Spinal cord (tissue), 10 donors: Measurements from ENCODE around the gene ZNF502. TPM values are rescaled to one million over a fixed set of nuclear protein-coding genes. Genes with fewer than 3 reads are reported as not detected.
A peak's percentile ranks its signal among the peaks of the same experiment; 100 is the strongest.
"Not testable (repeated sequence)": the region's sequence is repeated elsewhere in the genome, so short reads cannot be mapped to it uniquely, and the experiment has no call there.

ENCODE experiments used
- DNase-seq, 6 donors: peaks; one replicate each; pipeline versions ENCODE4 v3.0.0 to v3.0.0-alpha.2; 2013 to 2015; ENCODE audit warnings: low spot score in 6 of 6, low read depth in 4 of 6
- H3K27ac ChIP-seq: one replicate; pipeline ENCODE4 v1.5.1; 2013; ENCODE audit warnings: low read depth, low read length, control low read depth
- H3K27me3 ChIP-seq: one replicate; pipeline ENCODE4 v1.6.1; 2013; ENCODE audit warnings: low read length; ENCODE audit not compliant: control insufficient read depth, insufficient read depth
- H3K36me3 ChIP-seq: one replicate; pipeline ENCODE4 v1.6.1; 2013; ENCODE audit warnings: low read length; ENCODE audit not compliant: control insufficient read depth, insufficient read depth
- H3K4me1 ChIP-seq: one replicate; pipeline ENCODE4 v1.6.1; 2013; ENCODE audit warnings: low read length; ENCODE audit not compliant: control insufficient read depth, insufficient read depth
- H3K4me3 ChIP-seq: one replicate; pipeline ENCODE4 v1.5.1; 2013; ENCODE audit warnings: low read depth, low read length, control low read depth
- H3K9me3 ChIP-seq: one replicate; pipeline ENCODE4 v1.6.1; 2013; ENCODE audit warnings: low read length; ENCODE audit not compliant: control insufficient read depth, insufficient read depth
- WGBS: methylation state at CpG from one replicate; pipeline ENCODE4 v1.1.5; 2013; ENCODE audit warnings: missing lambda C conversion rate; ENCODE audit not compliant: insufficient coverage; 5-methylcytosine and 5-hydroxymethylcytosine counted together
- long read RNA-seq, 4 donors: transcript quantifications; one replicate each; lab custom pipeline, GENCODE V29; 2026
- polyA plus RNA-seq, 2 donors: library from polyadenylated mRNA; unstranded; fragments of 120-200 nt; gene quantifications; one replicate each; pipeline ENCODE4 v1.2.1, GENCODE V29; 2013; ENCODE audit not compliant: insufficient read length in 2 of 2
- total RNA-seq, 2 donors: library from RNA; depleted of rRNA in 1 of 2; stranded (reverse); fragments of 120-200 nt in 1 of 2; fragments of >200 nt in 1 of 2; gene quantifications; one replicate each; pipeline versions ENCODE4 v1.2.3 to v1.2.4, GENCODE V29; 2013 to 2014
- donor health status: healthy.

ZNF502 gene
- total RNA-seq (10 to 100 TPM in 1 of 2 donors, 1 to 10 TPM in 1; 9.8 to 13.1 TPM), polyA plus RNA-seq (1 to 10 TPM; 9.3 to 9.6 TPM)
- long read RNA-seq, donor 1, partial matches to known transcripts = 0 of 1 reads
- long read RNA-seq, donor 1, other reads (novel, unspliced or antisense) = 0 of 1 reads
- long read RNA-seq, donor 2, partial matches to known transcripts = 0 of 2 reads
- long read RNA-seq, donor 2, other reads (novel, unspliced or antisense) = 0 of 2 reads
- long read RNA-seq, donor 3, partial matches to known transcripts = 0 of 1 reads
- long read RNA-seq, donor 3, other reads (novel, unspliced or antisense) = 0 of 1 reads
- long read RNA-seq, donor 4, partial matches to known transcripts = 0 of 1 reads
- long read RNA-seq, donor 4, other reads (novel, unspliced or antisense) = 0 of 1 reads

- under 1% methylated on average over 36 of the region's 36 CpGs for WGBS
- Histone ChIP-seq H3K36me3 (peaks cover 2% of the 10 kb centered on the region), H3K4me1 (peaks cover 8% of the 10 kb centered on the region), H3K27ac (peak within 1 kb of the TSS; percentile 71), H3K9me3 (peaks cover 2% of the 10 kb centered on the region), H3K27me3 (no peaks in the 10 kb centered on the region), H3K4me3 (peak within 1 kb of the TSS; percentile 82)
- peak; percentile 82 to 98 (median 88) for DNase-seq
Observed at GRCh38 chr3:44712455-44713075, at the start of gene ZNF502. Gene ZNF502 (plus strand): TSS chr3:44712660. CDS start chr3:44720262, 7,602 bp downstream.

GRCh38 chr3:44665173-44665572 lies 47.3 kb upstream of the ZNF502 start:
- Histone ChIP-seq H3K4me1 (no peaks in the 10 kb centered on the region), H3K36me3 (peaks cover 20% of the 10 kb centered on the region), H3K27ac (no peak overlapping the region), H3K27me3 (no peaks in the 10 kb centered on the region), H3K4me3 (no peak overlapping the region), H3K9me3 (no peaks in the 10 kb centered on the region)
- WGBS = no CpG with 5 or more reads among the region's 3 CpGs
- no peak for DNase-seq

- H3K9me3 ChIP-seq = no peaks in the 10 kb centered on the region
- WGBS = no CpG with 5 or more reads among the region's 4 CpGs
- no peak overlapping the region for H3K4me3 ChIP-seq
- H3K4me1 ChIP-seq = no peaks in the 10 kb centered on the region
- DNase-seq = peak in 1 of 6 donors; percentile 71
- peaks cover 21% of the 10 kb centered on the region for H3K36me3 ChIP-seq
- no peaks in the 10 kb centered on the region for H3K27me3 ChIP-seq
- no peak overlapping the region for H3K27ac ChIP-seq
Observed at GRCh38 chr3:44666346-44666745, 46.1 kb upstream of the ZNF502 start.

GRCh38 chr3:44669760-44670159 lies 42.7 kb upstream of the ZNF502 start:
- no peak overlapping the region for H3K4me3 ChIP-seq
- H3K27me3 ChIP-seq = no peaks in the 10 kb centered on the region
- no peak for DNase-seq
- no peaks in the 10 kb centered on the region for H3K9me3 ChIP-seq
- no peak overlapping the region for H3K27ac ChIP-seq
- WGBS = 92% methylated on average over 6 of the region's 6 CpGs
- H3K4me1 ChIP-seq = no peaks in the 10 kb centered on the region
- H3K36me3 ChIP-seq = peaks cover 22% of the 10 kb centered on the region

- H3K4me1 ChIP-seq, H3K4me3 ChIP-seq, DNase-seq, H3K27ac ChIP-seq, H3K27me3 ChIP-seq, H3K9me3 ChIP-seq: not testable (repeated sequence)
- peaks cover 33% of the 10 kb centered on the region for H3K36me3 ChIP-seq
- WGBS = 96% methylated on average over 5 of the region's 8 CpGs
Observed at GRCh38 chr3:44673466-44673865, 39.0 kb upstream of the ZNF502 start.

- no peak overlapping the region for H3K4me3 ChIP-seq
- 38% methylated on average over 2 of the region's 2 CpGs for WGBS
- no peaks in the 10 kb centered on the region for H3K4me1 ChIP-seq
- no peaks in the 10 kb centered on the region for H3K27me3 ChIP-seq
- peaks cover 33% of the 10 kb centered on the region for H3K36me3 ChIP-seq
- no peak overlapping the region for H3K27ac ChIP-seq
- H3K9me3 ChIP-seq = peaks cover 2% of the 10 kb centered on the region
- no peak for DNase-seq
Observed at GRCh38 chr3:44674211-44674610, 38.2 kb upstream of the ZNF502 start.

GRCh38 chr3:44678480-44679116 lies 33.9 kb upstream of the ZNF502 start:
- WGBS = 92% methylated on average over 4 of the region's 5 CpGs

GRCh38 chr3:44680921-44681455 lies 31.5 kb upstream of the ZNF502 start:
- no peak for DNase-seq
- Histone ChIP-seq H3K4me1 (no peaks in the 10 kb centered on the region), H3K27me3 (no peaks in the 10 kb centered on the region), H3K9me3 (peaks cover 2% of the 10 kb centered on the region), H3K4me3 (no peak overlapping the region), H3K36me3 (peaks cover 6% of the 10 kb centered on the region), H3K27ac (no peak overlapping the region)
- 87% methylated on average over 2 of the region's 4 CpGs for WGBS

More at GRCh38 chr3:44678480-44679116, 33.9 kb upstream of the ZNF502 start:
- Histone ChIP-seq H3K27me3 (no peaks in the 10 kb centered on the region), H3K4me1 (no peaks in the 10 kb centered on the region), H3K36me3 (peaks cover 15% of the 10 kb centered on the region), H3K27ac (no peak overlapping the region), H3K9me3 (peaks cover 2% of the 10 kb centered on the region), H3K4me3 (no peak overlapping the region)
- no peak for DNase-seq

- Histone ChIP-seq H3K9me3 (no peaks in the 10 kb centered on the region), H3K27me3 (no peaks in the 10 kb centered on the region), H3K4me3 (no peak overlapping the region), H3K4me1 (no peaks in the 10 kb centered on the region), H3K36me3 (no peaks in the 10 kb centered on the region), H3K27ac (no peak overlapping the region)
- DNase-seq = no peak
- 100% methylated on average over 1 of the region's 2 CpGs for WGBS
Observed at GRCh38 chr3:44682182-44682896, 30.1 kb upstream of the ZNF502 start.
